K562 (cell line): ENCODE measurements around the gene BTG2. TPM values are rescaled to one million over a fixed set of nuclear protein-coding genes. Genes with fewer than 3 reads are reported as not detected.

Experiments used
- BHLHE40 ChIP-seq: IDR thresholded peaks from 2 replicates; pipeline ENCODE4 v1.6.1; 2011; ENCODE audit warnings: low read length, improper control_type of control experiment
- BRD9 ChIP-seq: fragments of 450-650 bp; IDR thresholded peaks from 2 replicates; pipeline ENCODE4 v1.6.1; 2018; ENCODE audit warnings: low read depth; ENCODE audit not compliant: partially characterized antibody
- CBX3 ChIP-seq, 2 experiments: IDR thresholded peaks; 1 replicate in 1 of 2; 2 replicates in 1 of 2; pipeline ENCODE4 v1.6.1; 2012; ENCODE audit warnings: inconsistent platforms in 2 of 2, low read length in 2 of 2, borderline replicate concordance in 1 of 2, control low read depth in 1 of 2
- DIDO1 ChIP-seq: fragments of 450-650 bp; IDR thresholded peaks from 2 replicates; pipeline ENCODE4 v1.6.1; 2016; ENCODE audit warnings: low read depth, missing biosample characterization, missing genetic modification characterization
- DPF2 ChIP-seq: fragments of 450-650 bp; IDR thresholded peaks from 2 replicates; pipeline ENCODE4 v1.6.1; 2016
- GATA2 ChIP-seq: sonication (generic); formaldehyde crosslinking; IDR thresholded peaks from 2 replicates; pipeline ENCODE4 v1.4.0; 2020; ENCODE audit warnings: mild to moderate bottlenecking, missing genetic modification reagents
- NR2C1 ChIP-seq, 2 experiments: fragments of 450-650 bp; IDR thresholded peaks; 2 replicates each; pipeline ENCODE4 v1.6.1; 2017; ENCODE audit warnings: mild to moderate bottlenecking in 2 of 2, antibody characterized with exemption in 1 of 2, inconsistent platforms in 1 of 2, missing compliant biosample characterization in 1 of 2, missing genetic modification characterization in 1 of 2
- NRF1 ChIP-seq, 2 experiments: fragments of 450-650 bp; IDR thresholded peaks in 1 of 2; conservative IDR thresholded peaks in 1 of 2; 2 replicates each; pipeline ENCODE4 v1.6.1; 2014; ENCODE audit warnings: mild to moderate bottlenecking in 2 of 2
- RBM39 ChIP-seq: fragments of 200-400 bp; formaldehyde crosslinking; optimal IDR thresholded peaks from 2 replicates; pipeline ENCODE3; 2018; ENCODE audit warnings: low read depth, low read length
- SMAD3 ChIP-seq: fragments of 450-650 bp; formaldehyde crosslinking; conservative IDR thresholded peaks from 2 replicates; pipeline ENCODE4 v1.4.0; 2020; ENCODE audit warnings: mild to moderate bottlenecking
- TCF15 ChIP-seq: fragments of 250-450 bp; sonication (Bioruptor Pico); IDR thresholded peaks from 2 replicates; pipeline ENCODE4 v1.8.0; 2022; ENCODE audit warnings: moderate library complexity, mild to moderate bottlenecking, inconsistent platforms
- TEAD4 ChIP-seq, 2 experiments: sonication (generic) in 1 of 2; formaldehyde crosslinking in 1 of 2; IDR thresholded peaks; 2 replicates each; pipeline versions ENCODE4 v1.6.1 to v1.8.0; 2012 to 2022; ENCODE audit warnings: borderline replicate concordance in 1 of 2, inconsistent platforms in 1 of 2, low read length in 1 of 2, mild to moderate bottlenecking in 1 of 2, missing genetic modification reagents in 1 of 2
- ZBTB17 ChIP-seq: fragments of 450-650 bp; formaldehyde crosslinking; IDR thresholded peaks from 2 replicates; pipeline ENCODE4 v1.4.0; 2020; ENCODE audit warnings: mild to moderate bottlenecking
- ZBTB8A ChIP-seq: fragments of 450-650 bp; IDR thresholded peaks from 2 replicates; pipeline ENCODE4 v1.6.1; 2018; ENCODE audit warnings: mild to moderate bottlenecking, moderate library complexity; ENCODE audit not compliant: partially characterized antibody
- ZMIZ1 ChIP-seq, 2 experiments: fragments of 150-350 bp in 1 of 2; IDR thresholded peaks; 2 replicates each; pipeline ENCODE4 v1.6.1; 2012 to 2016; ENCODE audit warnings: low read depth in 2 of 2, low read length in 2 of 2, mild to moderate bottlenecking in 1 of 2, moderate library complexity in 1 of 2
- ZNF445 ChIP-seq: fragments of 250-450 bp; sonication (Bioruptor Pico); IDR thresholded peaks from 2 replicates; pipeline ENCODE4 v1.4.0; 2020; ENCODE audit warnings: low read depth, mild to moderate bottlenecking, moderate library complexity
- ZNF592 ChIP-seq: fragments of 450-650 bp; IDR thresholded peaks from 2 replicates; pipeline ENCODE4 v1.6.1; 2017; ENCODE audit warnings: antibody characterized with exemption, mild to moderate bottlenecking
- ZNF766 ChIP-seq: fragments of 200-800 bp; sonication (Bioruptor generic); conservative IDR thresholded peaks from 2 replicates; pipeline ENCODE4 v1.6.1; 2016; ENCODE audit warnings: missing genetic modification characterization, missing compliant biosample characterization
- polyA plus RNA-seq, 8 experiments: library from polyadenylated mRNA; depleted of rRNA in 4 of 8; stranded (reverse) in 5 of 8; unstranded in 3 of 8; fragments of >200 nt; fragmentation: Nextera tagmentation in 2 of 8; fragmentation: Illumina TruSeq in 1 of 8; extraction: Ambion mirVana in 2 of 8; extraction: Trizol in 1 of 8; gene quantifications; 2 replicates each; pipeline versions ENCODE4 v1.2.1 to v1.2.3, GENCODE V29; 2011 to 2014; ENCODE audit warnings: inconsistent platforms in 1 of 8, missing spikeins in 1 of 8
- total RNA-seq, 7 experiments: library from RNA; depleted of rRNA in 6 of 7; stranded (reverse); fragments of >200 nt in 6 of 7; fragmentation: Illumina TruSeq in 2 of 7; extraction: Trizol in 2 of 7; gene quantifications; 2 replicates each; pipeline versions ENCODE4 v1.2.1 to v1.2.3, GENCODE V29; 2011 to 2021; ENCODE audit warnings: low replicate concordance in 1 of 7

Gene BTG2
- total and polyA plus RNA-seq, 9 of the 15 experiments (the other 6 are each of a cell fraction or from before 2014, with no cell fraction given): 2.3 to 41.9 (median 8.7) TPM

GRCh38 chr1:203311368-203312301, 6.3 kb downstream of the BTG2 start (continued):
- TF ChIP-seq GATA2: peak; percentile 99
- peak; percentile 36; the same call in 1 of the 2 replicates for TF ChIP-seq DIDO1 (tag)
- no peak for TF ChIP-seq ZBTB8A
- TF ChIP-seq NR2C1 (IDR thresholded peaks at IDR 0.05): 0 out of 2 replicates have a peak, but pooled peaks have one; percentile 8
- TF ChIP-seq NR2C1 (tag; IDR thresholded peaks at IDR 0.05): peak; percentile 42
- TF ChIP-seq ZBTB17 (CRISPR knock-in tag): peak; percentile 64; the same call in 1 of the 2 replicates
- TF ChIP-seq DPF2: peak; percentile 99
- peak in 1 of 2 experiments; percentile 65; a peak in 1 of 3 replicates for TF ChIP-seq CBX3 (IDR thresholded peaks at IDR 0.05; ENCODE audit: borderline replicate concordance in 1 of 2, low read length in 2 of 2)
- TF ChIP-seq BRD9: peak; percentile 52
- TF ChIP-seq ZNF766 (CRISPR knock-in tag): peak; percentile 98
- peak; percentile 88 for TF ChIP-seq ZNF592
- no peak for TF ChIP-seq ZNF445
- peak; percentile 99 for TF ChIP-seq TEAD4 (IDR thresholded peaks at IDR 0.05; ENCODE audit: low read length)
- TF ChIP-seq TEAD4 (CRISPR knock-in tag; IDR thresholded peaks at IDR 0.05; ENCODE audit: borderline replicate concordance): no peak
- 0 out of 4 replicates have a peak, but pooled peaks of 1 of the 2 experiments have one; percentile 17 for TF ChIP-seq NRF1 (conservative IDR thresholded peaks at IDR 0.05 in 1 of 2, IDR thresholded peaks at IDR 0.05 in 1 of 2)
- TF ChIP-seq SMAD3 (CRISPR knock-in tag): peak; percentile 67; the same call in 1 of the 2 replicates
- peak; percentile 85 for TF ChIP-seq RBM39
- peak in 1 of 2 experiments; percentile 98; a peak in 2 of 4 replicates for TF ChIP-seq ZMIZ1 (IDR thresholded peaks at IDR 0.05; ENCODE audit: low read depth in 2 of 2, low read length in 2 of 2)
- peak; percentile 85 for TF ChIP-seq BHLHE40
- no peak for TF ChIP-seq TCF15 (CRISPR knock-in tag)
